ENCODE data around the gene SMIM17.
"Not testable (repeated sequence)": the region's sequence is repeated elsewhere in the genome, so short reads cannot be mapped to it uniquely, and the experiment has no call there.

Gene SMIM17

DNA sequence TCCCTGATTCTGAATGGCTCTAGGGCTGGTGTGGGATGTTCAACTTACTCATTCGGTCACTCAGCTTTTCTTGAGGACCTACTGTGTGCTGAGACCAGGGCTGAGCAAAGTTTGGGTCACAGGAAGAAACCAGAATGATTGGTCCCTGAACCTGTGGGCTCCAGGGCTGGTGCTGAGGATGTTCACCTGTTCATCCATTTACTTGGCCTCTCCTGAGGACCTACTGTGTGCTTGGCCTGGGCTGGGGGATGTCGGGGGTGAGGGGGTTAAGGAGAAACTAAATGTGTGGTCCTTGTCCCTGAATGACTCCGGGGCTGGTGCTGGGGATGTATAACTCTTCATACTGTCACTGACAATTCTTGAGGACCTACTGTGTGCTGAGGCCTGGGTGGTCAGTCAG lies 18.3 kb downstream of the SMIM17 start:
- no peak for DNase-seq

DNA sequence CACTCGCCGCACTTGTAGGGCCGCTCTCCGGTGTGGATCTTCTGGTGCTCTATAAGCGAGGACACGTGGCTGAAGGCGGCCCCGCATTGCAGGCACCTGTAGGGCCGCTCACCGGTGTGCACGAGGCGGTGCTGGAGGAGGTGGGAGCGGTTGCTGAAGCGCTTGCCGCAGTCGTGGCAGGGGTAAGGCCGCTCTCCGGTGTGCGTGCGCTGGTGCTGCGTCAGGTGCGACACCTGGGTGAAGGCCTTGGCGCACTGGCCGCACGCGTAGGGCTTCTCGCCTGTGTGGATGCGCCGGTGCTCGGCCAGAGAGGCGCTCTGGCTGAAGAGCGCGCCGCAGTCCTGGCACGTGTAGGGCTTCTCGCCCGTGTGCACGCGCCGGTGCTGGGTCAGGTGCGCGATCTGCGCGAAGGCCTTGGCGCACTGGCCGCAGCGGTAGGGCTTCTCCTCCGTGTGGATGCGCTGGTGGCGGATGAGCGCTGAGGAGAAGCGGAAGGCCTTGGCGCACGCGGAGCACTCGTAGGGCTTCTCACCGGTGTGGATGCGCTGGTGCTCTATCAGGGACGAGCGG lies 21.1 kb downstream of the SMIM17 start:
- no peak for DNase-seq

DNA sequence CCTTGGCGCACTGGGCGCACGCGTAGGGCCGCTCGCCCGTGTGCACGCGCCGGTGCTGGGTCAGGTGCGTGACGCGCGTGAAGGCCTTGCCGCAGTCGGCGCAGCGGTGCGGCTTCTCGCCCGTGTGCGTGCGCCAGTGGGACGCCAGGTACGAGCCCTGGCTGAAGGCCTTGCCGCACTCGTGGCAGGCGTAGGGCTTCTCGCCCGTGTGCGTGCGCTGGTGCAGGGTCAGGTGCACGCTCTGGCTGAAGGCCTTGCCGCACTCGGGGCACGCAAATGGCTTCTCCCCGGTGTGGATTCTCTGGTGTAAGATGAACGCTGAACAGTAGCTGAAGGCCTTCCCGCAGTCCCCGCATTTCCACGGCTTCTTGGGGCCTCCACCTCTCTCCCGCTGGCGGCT lies 21.6 kb downstream of the SMIM17 start:
- DNase-seq: no peak

DNA sequence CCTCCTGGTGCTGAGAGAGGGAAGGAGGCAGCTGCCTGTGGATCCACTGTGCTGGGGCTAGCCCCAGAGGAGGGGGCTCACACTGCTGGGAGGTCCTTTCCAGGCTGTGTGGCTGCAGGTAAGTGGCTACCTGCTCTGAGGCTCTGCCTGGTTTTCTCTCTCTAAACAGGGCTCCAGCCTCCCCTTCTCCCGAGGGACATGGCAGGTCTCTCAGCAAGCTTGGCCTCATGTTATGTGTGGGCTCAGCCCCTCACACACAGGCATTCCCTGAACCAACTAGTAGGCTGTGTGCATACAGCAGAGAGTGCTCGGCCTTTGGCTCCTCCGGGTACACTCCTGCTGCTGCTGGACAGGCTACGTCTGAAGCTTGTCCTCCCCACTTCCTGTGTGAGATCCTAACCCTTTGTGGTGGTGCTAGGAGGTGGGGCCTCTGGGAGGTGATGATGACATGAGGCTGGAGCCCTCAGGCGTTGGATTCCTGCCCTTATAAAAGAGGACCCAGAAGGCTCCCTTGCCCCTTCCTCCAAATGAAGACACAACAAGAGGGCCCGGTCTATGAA lies 24.4 kb downstream of the SMIM17 start:
- DNase-seq: no peak

DNA sequence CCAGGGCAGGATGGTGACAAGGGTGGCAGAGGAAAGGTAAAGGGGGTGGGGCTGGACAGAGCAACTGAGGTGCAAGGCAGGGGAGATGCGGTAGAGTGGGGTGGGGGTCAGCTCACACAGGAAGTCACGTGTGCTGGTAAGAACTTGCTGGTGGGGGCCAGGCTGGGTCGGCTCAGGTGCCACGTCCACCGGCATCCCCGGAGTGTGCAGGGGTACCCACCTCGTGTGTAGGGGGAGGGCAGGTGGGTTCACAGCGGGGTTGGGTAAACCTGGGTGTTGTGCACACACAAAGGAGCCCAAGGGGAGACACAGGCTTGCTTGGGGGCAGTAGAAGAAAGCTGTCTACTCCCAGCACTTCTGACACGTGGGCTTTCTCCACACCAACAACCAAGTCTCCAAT lies 25.7 kb downstream of the SMIM17 start:
- DNase-seq: no peak

DNA sequence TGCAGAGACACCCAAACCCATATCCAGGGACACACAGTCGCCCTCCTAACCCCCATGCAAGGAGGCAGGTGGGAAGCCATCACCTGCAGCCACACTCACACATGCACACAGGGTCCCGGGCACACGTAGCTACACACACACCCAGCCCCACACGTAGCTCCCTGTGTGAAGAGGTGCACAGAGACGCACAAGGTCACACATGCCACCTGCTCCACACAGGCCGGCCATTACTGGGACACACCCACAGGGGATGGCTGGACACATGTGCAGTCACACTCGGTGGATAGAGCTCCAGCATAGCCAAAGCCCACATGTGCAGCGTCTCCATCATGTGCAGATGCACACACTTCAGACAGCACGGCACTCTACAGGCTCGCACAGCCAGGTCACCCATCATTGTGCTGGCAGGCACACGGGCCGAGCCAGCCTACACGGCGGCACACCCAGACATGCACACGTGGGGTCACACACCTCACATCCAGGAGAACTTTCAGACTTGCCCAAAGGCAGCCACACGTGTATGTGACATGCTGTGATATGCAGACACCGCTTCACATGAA lies 27.5 kb downstream of the SMIM17 start:
- DNase-seq: no peak

DNA sequence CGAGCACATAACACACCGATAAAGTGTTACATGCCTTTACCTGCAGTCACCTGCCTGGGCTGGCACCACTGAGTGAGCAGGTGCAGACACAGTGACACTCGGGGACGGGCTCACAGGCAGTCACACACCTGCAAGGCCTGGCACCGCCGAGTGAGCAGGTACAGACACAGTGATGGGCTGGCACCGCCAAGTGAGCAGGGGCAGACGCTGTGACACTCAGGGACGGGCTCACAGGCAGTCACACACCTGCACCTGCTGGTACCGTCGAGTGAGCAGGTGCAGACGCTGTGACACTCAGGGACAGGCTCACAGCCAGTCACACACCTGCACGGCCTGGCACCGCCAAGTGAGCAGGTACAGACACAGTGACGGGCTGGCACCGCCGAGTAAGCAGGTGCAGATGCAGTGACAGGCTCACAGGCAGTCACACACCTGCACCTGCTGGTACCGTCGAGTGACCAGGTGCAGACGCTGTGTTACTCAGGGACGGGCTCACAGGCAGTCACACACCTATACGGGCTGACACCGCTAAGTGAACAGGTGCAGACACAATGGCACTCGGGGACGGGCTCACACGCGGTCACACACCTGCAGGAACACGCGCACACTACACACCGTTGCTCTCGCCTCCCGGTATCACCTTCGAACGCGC lies 28.1 kb downstream of the SMIM17 start:
- DNase-seq: peak; percentile 15

DNA sequence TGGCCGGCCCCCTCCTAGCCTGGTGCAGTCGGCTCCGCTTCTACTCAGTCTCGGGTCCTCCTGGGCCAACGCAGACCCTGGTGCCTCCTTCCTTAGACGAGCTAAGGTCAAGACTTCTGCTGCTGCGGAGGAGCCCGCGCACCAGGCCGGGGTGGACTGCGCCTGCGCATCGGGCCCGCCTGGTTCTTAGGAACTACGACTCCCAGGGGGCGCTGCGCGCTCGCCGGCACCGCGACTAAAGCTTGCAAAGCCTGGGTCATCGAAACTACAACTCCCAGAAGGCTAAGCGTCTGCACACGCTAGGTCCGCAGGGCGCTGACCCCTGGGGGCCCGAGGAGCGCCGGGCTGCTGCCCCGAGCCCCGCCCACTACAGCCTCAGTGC lies 28.6 kb downstream of the SMIM17 start, which contains the start of gene ZNF835:
Gene ZNF835, minus strand, starts transcription at position 145 of the 382 bp plus-strand sequence. CDS start 6,559 bp downstream, outside the sequence.
- DNase-seq: no peak

DNA sequence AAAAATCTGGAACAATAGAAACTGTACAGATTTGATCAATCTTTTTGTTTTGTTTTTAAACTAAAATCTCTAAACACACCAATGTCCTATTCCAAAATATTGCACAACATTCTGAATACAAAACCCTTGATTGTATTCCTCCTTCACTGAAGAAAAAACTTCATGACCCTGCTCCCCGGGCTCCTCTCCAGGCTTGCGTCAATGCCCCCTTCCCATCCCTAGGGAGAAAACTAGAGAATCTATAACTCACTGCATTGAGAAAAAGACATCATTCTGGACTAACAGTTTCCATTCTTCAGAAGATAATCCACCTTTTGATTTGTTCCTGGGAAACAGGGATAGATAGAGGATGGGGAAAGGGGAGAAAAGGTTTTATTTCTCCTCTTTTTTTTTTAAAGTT lies 29.7 kb downstream of the SMIM17 start:
- not testable (repeated sequence) for DNase-seq

DNA sequence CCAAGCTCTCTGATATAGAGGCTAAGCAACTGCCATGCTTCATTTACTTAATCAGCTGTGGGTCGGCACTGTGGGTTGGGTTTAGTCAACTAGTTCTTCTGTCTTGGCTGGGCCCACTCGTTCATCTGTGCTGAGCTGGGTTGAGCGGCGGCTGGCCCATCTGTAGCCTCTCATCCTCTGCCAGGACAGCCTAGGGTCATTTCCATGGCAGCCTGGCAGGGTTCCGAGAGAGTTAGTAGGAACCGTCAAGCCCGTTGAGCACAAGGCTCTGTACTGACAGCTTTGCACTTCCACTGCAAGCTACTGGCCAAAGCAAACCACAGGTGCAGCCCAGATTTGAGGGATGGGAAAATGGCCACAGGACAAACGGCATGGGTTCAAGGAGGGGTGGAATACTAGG lies 35.2 kb downstream of the SMIM17 start:
- no peak for DNase-seq

DNA sequence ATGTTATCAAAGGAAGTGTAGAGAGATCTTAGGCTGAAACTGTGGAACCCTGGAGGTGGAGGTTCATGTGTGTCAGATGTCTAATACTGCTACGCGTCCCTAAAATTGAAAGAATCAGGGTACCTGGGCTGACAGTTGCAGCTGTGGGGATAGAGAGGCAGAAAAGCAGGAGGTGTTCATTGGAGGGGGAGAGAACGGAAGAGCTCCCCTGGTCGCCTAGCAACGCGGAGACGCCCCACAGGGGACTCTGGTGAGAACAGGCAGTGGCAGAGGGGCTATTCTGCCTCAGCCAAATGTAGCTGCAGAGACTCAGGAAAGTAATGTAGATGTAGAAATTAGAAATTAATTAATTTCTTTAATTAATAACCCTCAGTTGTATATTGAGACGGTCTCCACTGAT lies 38.7 kb downstream of the SMIM17 start:
- no peak for DNase-seq

DNA sequence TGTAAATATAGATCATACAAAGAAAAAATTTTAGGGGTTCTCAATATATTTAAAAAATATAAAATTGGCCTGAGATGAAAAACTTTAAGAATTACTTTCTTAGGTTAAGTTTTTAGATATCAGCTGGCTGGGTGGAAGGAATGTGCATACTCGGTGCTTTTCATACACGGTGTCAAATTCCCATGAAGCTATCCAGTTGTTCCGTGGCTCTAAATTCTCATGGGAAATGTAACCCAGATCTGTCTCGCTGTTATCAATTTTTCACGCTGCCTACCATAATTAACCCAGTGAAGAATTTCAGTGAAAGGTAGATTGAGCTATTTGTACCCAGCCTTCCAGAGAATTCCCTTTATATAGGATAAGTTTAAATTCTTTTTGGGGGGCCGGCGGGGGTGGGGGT lies 40.2 kb downstream of the SMIM17 start:
- no peak for DNase-seq

DNA sequence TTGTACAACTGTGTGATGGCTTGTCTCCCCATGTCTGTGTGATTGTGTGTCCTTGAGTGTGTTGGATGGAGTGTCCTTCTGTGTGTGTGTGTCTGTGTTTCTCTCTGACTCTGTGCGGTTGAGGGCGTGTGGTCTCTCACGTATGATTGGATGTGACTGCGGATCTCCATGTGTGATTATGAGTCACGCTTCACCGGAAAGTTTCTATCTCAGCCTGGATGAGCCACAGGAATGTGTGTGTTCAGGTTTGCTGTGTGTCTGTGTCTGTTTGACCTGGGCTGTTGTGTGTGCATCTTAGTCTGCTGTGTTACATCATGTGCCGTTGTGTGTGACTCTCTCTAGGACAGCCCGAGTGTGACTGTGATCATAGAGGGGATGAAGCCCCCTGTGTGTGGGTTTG lies 44.1 kb downstream of the SMIM17 start:
- DNase-seq: no peak

DNA sequence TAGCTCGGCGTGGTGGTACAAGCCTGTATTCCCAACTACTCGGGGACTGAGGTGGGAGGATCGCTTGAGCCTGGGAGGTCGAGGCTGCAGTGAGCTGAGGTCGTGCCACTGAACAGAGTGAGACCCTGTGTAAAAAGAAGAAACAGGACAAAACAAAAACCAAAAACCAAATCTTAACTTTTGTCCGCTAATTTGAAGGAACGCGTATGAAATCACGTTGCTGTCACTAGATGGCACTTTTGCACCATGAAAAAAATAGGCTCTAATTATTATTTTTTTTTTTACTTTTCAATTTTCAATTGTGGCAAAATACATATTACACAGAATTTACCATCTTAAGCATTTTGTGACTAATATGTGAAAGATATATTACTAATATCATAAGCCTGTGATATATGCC lies 46.2 kb downstream of the SMIM17 start:
- no peak for DNase-seq

DNA sequence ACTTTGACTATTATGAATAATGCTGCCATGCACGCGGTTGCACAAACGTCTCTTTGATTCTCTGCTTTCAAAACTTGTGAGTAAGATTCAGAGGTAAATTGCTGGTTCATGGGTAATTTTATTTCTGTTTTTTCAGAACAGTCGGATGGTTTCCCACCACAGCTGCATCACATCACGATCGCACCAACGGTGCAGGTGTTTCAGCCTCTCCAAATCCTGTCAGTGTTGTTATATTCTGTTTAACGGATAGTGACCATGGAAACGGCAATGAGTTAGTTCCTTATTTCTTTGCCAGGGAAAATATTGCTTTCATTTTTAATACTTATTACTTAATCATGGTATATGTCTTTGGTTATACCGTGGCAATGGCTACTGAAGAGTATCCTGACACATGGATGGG lies 47.7 kb downstream of the SMIM17 start:
- DNase-seq: no peak

DNA sequence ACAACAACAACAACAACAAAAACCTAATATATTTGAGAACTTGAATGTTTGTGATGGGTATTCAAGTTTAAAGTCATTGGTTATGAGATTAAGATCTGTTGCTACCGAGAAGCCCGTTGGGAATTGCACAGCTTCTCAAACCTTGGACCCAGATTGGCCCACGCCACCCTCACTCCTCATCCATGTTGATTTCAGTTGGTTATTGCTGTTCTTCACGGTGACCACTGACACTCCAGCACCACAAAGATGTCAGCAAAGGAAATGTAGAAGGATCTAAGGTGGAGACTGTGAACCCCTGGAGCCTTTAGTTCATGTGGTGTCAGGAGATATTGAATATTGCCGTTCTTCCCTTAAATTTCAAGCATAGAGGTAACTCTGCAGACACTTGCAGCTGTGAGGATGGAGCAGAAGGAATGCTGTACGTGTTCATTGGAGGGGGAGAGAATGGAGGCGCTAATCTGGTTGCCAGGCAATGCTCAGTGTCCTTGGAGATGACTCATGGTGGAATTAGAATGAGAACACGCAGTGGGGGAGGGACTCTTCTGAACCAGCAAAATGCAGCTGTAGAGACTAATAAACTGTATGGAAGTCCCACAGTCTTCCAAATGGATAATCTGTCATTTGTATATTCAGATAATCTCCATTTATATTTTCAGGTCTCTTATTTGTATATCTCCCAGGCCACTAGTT lies 49.4 kb downstream of the SMIM17 start:
- no peak for DNase-seq

DNA sequence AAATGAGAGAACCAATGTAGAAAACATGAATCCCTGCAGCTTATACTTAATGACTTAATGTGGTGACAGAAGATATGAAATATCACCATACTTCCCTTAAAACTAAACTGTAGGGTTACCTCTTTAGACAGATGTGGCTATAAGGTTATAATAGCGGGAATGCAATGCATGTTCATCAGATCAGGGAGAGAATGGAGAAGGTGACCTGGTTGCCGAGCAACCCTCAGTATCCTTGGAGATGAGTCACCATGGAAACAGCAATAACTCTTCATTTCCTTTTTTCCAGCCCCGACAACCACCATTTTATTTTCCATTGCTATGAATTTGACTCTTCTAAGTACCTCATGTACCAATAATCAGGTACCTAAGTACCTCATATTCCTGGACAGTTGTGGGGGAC lies 56.6 kb downstream of the SMIM17 start:
- DNase-seq: no peak

DNA sequence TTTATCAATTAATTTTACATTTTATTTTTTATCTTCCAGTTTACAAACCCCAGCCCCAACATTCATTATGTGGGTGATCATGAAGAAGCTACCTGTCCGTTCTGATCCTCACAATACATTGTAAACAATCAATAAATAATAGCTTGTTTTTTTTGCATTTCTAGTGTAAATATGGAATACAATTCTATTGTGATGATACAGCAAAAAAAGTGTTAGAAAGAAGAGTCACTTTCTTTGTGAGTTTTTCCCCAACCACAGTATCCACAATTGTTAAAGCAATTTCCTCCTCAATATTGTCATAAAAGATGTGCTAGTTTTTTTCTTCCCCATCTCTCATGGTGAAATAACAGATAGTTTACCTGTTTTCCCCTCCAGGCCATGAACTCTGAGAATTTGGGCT lies 58.9 kb downstream of the SMIM17 start:
- DNase-seq: no peak

DNA sequence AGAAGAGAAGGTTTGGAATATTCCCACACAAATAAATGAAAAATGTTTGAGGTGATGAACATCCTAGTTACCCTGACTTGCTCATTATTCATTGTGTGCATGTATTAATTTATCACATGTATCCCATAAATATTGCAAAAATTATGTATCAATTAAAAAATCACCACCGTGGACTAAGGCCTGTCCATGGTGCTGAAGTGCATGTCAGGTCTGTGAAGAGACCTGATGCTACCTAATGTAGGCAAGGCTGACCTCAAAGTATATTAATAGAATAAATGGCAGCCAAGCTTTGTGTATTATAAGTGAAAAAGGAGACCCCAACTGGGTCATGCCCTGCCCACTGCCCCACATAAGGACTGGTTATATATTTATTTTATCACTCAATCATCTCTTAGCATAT lies 63.0 kb downstream of the SMIM17 start:
- no peak for DNase-seq

Data from NCI-H1105 (cell line).